ENCODE data around the gene RTP4.
"Not testable (repeated sequence)": the region's sequence is repeated elsewhere in the genome, so short reads cannot be mapped to it uniquely, and the experiment has no call there.

Gene RTP4

GRCh38 chr3:187375581-187375980 is 7.4 kb downstream of the RTP4 start:
- no peak for DNase-seq

GRCh38 chr3:187377842-187378241 is 9.7 kb downstream of the RTP4 start:
- DNase-seq = no peak

GRCh38 chr3:187382609-187383151 is 14.5 kb downstream of the RTP4 start:
- no peak for DNase-seq

- DNase-seq = no peak
These were observed 15.1 kb downstream of the RTP4 start for GRCh38 chr3:187383246-187383645.

GRCh38 chr3:187385296-187385695 is 17.1 kb downstream of the RTP4 start:
- DNase-seq = no peak

- no peak for DNase-seq
These were observed 28.5 kb downstream of the RTP4 start for GRCh38 chr3:187396661-187397060.

GRCh38 chr3:187398955-187399354 is 30.8 kb downstream of the RTP4 start:
- DNase-seq = no peak

GRCh38 chr3:187400756-187401155 is 32.6 kb downstream of the RTP4 start:
- DNase-seq = no peak

GRCh38 chr3:187401856-187402255 is 33.7 kb downstream of the RTP4 start:
- peak in 1 of 2 experiments; percentile 22 for DNase-seq

GRCh38 chr3:187403768-187404288 is 35.6 kb downstream of the RTP4 start:
- no peak for DNase-seq

GRCh38 chr3:187406927-187407326 is 38.7 kb downstream of the RTP4 start:
- no peak for DNase-seq

- not testable (repeated sequence) for DNase-seq
These were observed 44.0 kb downstream of the RTP4 start for GRCh38 chr3:187411991-187412781.
